Astrocyte (in vitro differentiated cells and primary cell): Measurements from ENCODE around the gene EDIL3. TPM values are rescaled to one million over a fixed set of nuclear protein-coding genes. Genes with fewer than 3 reads are reported as not detected.

Source experiments
- DNase-seq: peaks from one replicate; pipeline ENCODE4 v3.0.0-alpha.2; 2010; ENCODE audit warnings: low read depth
- FAIRE-seq: peaks from 2 replicates; lab custom pipeline; 2011; peaks lifted over from hg19 to GRCh38; lab: Jason Lieb, UNC
- H2AFZ ChIP-seq: 2 replicates; pipeline ENCODE4 v1.6.0; 2012; ENCODE audit warnings: low read depth, low read length, inconsistent platforms
- H3K27ac ChIP-seq: 2 replicates; pipeline ENCODE4 v1.5.1; 2011; ENCODE audit warnings: low read depth, low read length, inconsistent platforms
- H3K27me3 ChIP-seq: 2 replicates; pipeline ENCODE4 v1.6.0; 2011; ENCODE audit warnings: low read length, inconsistent platforms; ENCODE audit not compliant: insufficient read depth
- H3K36me3 ChIP-seq: 2 replicates; pipeline ENCODE4 v1.5.1; 2011; ENCODE audit warnings: low read length, inconsistent platforms; ENCODE audit not compliant: insufficient read depth
- H3K4me1 ChIP-seq: 2 replicates; pipeline ENCODE4 v1.5.1; 2011; ENCODE audit warnings: low read length, inconsistent platforms; ENCODE audit not compliant: insufficient read depth
- H3K4me2 ChIP-seq: 2 replicates; pipeline ENCODE4 v1.6.0; 2012; ENCODE audit warnings: low read length, inconsistent platforms
- H3K4me3 ChIP-seq: 2 replicates; pipeline ENCODE4 v1.5.1; 2011; ENCODE audit warnings: low read depth, mild to moderate bottlenecking, low read length, inconsistent platforms; ENCODE audit not compliant: insufficient read depth
- H3K79me2 ChIP-seq: 2 replicates; pipeline ENCODE4 v1.6.0; 2012; ENCODE audit warnings: mild to moderate bottlenecking, low read length, inconsistent platforms; ENCODE audit not compliant: insufficient read depth
- H3K9ac ChIP-seq: 2 replicates; pipeline ENCODE4 v1.6.0; 2012; ENCODE audit warnings: mild to moderate bottlenecking, low read length, inconsistent platforms
- H3K9me3 ChIP-seq: 2 replicates; pipeline ENCODE4 v1.5.1; 2012; ENCODE audit warnings: low read depth, mild to moderate bottlenecking, low read length, inconsistent platforms; ENCODE audit not compliant: insufficient read depth
- H4K20me1 ChIP-seq: 2 replicates; pipeline ENCODE4 v1.6.0; 2012; ENCODE audit warnings: low read length, inconsistent platforms; ENCODE audit not compliant: insufficient read depth
- H3K27ac Mint-ChIP-seq: one replicate; pipeline ENCODE4 v1.8.0; 2021; ENCODE audit warnings: mild to moderate bottlenecking, mixed read lengths; ENCODE audit not compliant: unreplicated experiment
- H3K27me3 Mint-ChIP-seq: one replicate; pipeline ENCODE4 v1.8.0; 2021; ENCODE audit warnings: low read depth, mixed read lengths; ENCODE audit not compliant: unreplicated experiment
- H3K36me3 Mint-ChIP-seq: one replicate; pipeline ENCODE4 v1.8.0; 2021; ENCODE audit warnings: low read depth, mixed read lengths; ENCODE audit not compliant: unreplicated experiment
- H3K4me1 Mint-ChIP-seq: one replicate; pipeline ENCODE4 v1.8.0; 2021; ENCODE audit warnings: low read depth, mixed read lengths; ENCODE audit not compliant: unreplicated experiment
- H3K4me3 Mint-ChIP-seq: one replicate; pipeline ENCODE4 v1.8.0; 2021; ENCODE audit warnings: mild to moderate bottlenecking, moderate library complexity, mixed read lengths; ENCODE audit not compliant: unreplicated experiment
- H3K9me3 Mint-ChIP-seq: one replicate; pipeline ENCODE4 v1.8.0; 2021; ENCODE audit warnings: mild to moderate bottlenecking, mixed read lengths; ENCODE audit not compliant: unreplicated experiment
- EZH2 ChIP-seq: IDR thresholded peaks from 2 replicates; pipeline ENCODE4 v1.6.1; 2012; ENCODE audit warnings: mild to moderate bottlenecking, low read length, inconsistent platforms; ENCODE audit not compliant: insufficient read depth
- total RNA-seq: library from RNA; stranded (reverse); gene quantifications from 2 replicates; pipeline ENCODE4 v1.2.1, GENCODE V29; 2021
- TF ChIP-seq, protein P1 (sequence below): IDR thresholded peaks from 2 replicates; pipeline ENCODE4 v1.5.1; 2011; ENCODE audit warnings: low read depth, mild to moderate bottlenecking, inconsistent platforms, low read length, moderate library complexity; ENCODE audit not compliant: insufficient read depth

The EDIL3 gene
- total RNA-seq, 1 donor from 2014 or later, result 226 TPM

DNA sequence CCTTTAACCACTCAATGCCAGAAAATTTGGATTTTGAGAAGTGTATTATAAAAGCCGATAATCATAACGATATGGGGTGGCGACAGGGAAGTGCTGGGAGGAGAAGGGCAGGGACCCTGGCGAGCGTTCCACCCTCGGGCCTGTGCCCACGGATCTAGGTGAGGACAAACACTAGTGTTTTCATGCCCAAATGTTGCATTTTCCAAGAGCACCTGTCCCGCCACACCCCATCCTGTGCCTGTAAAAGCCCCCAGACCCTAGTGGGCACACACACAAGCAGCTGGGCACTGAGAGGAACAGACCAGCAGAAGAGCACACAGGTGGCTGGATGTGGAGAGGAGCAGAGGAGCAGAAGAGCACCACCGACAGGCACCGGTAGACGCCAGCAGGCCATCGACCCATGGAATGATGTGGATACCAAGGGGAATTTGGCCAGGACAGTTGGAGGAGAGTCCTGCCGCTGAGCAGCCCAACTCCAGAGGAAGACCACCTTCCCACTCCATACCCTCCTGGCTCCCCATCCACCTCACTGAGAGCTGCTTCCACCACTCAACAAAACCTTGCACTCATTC is 315.0 kb downstream of the EDIL3 start:
- no peak for DNase-seq
- no peak overlapping the region for H3K4me3 Mint-ChIP-seq
- FAIRE-seq, result no peak
- Histone ChIP-seq H3K4me1 (no peaks in the 10 kb centered on the region), H3K36me3 (peaks cover 3% of the 10 kb centered on the region), H3K4me2 (no peak overlapping the region), H3K27ac (no peak overlapping the region), H3K4me3 (no peak overlapping the region), H3K9ac (no peak overlapping the region), H3K79me2 (peaks cover 5% of the 10 kb centered on the region), H3K27me3 (no peaks in the 10 kb centered on the region), H4K20me1 (peaks cover 13% of the 10 kb centered on the region), H3K9me3 (no peaks in the 10 kb centered on the region), H2AFZ (no peak overlapping the region)
- peaks cover 10% of the 10 kb centered on the region for H3K36me3 Mint-ChIP-seq
- no peak overlapping the region for H3K27ac Mint-ChIP-seq
- no peaks in the 10 kb centered on the region for H3K27me3 Mint-ChIP-seq
- H3K9me3 Mint-ChIP-seq, result no peaks in the 10 kb centered on the region
- TF ChIP-seq, protein P1, sequence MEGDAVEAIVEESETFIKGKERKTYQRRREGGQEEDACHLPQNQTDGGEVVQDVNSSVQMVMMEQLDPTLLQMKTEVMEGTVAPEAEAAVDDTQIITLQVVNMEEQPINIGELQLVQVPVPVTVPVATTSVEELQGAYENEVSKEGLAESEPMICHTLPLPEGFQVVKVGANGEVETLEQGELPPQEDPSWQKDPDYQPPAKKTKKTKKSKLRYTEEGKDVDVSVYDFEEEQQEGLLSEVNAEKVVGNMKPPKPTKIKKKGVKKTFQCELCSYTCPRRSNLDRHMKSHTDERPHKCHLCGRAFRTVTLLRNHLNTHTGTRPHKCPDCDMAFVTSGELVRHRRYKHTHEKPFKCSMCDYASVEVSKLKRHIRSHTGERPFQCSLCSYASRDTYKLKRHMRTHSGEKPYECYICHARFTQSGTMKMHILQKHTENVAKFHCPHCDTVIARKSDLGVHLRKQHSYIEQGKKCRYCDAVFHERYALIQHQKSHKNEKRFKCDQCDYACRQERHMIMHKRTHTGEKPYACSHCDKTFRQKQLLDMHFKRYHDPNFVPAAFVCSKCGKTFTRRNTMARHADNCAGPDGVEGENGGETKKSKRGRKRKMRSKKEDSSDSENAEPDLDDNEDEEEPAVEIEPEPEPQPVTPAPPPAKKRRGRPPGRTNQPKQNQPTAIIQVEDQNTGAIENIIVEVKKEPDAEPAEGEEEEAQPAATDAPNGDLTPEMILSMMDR, result no peak
- TF ChIP-seq EZH2, result no peak
- no peaks in the 10 kb centered on the region for H3K4me1 Mint-ChIP-seq

DNA sequence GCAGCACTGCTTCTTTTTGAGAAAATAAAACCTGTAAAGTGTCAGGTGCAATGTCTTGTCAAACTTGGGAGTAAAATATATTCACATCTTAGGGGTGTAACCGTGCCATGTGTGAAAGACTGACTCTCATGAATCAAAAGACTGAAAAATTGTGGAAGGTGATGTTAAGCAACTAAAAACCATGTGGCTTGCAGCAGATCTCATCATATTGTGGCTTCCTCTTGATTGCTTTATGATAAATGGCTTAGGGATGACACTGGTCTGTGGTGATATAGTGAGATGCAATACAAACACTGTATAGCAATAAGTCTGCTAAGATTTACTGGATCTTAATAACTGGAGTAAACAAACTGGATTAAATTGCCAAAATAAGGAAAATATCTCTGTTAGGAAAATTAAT is 321.6 kb downstream of the EDIL3 start:
- no peak overlapping the region for H3K27ac Mint-ChIP-seq
- TF ChIP-seq, protein P1, result no peak
- TF ChIP-seq EZH2, result no peak
- DNase-seq, result no peak
- H3K27me3 Mint-ChIP-seq, result no peaks in the 10 kb centered on the region
- no peak overlapping the region for H3K9ac ChIP-seq
- H3K4me3 Mint-ChIP-seq, result no peak overlapping the region
- no peaks in the 10 kb centered on the region for H3K4me1 Mint-ChIP-seq
- no peaks in the 10 kb centered on the region for H3K9me3 ChIP-seq
- H3K27ac ChIP-seq, result no peak overlapping the region
- no peaks in the 10 kb centered on the region for H3K79me2 ChIP-seq
- no peak overlapping the region for H3K4me3 ChIP-seq
- no peaks in the 10 kb centered on the region for H3K9me3 Mint-ChIP-seq
- peaks cover 11% of the 10 kb centered on the region for H3K36me3 ChIP-seq
- H4K20me1 ChIP-seq, result no peaks in the 10 kb centered on the region
- no peak overlapping the region for H3K4me2 ChIP-seq
- H3K36me3 Mint-ChIP-seq, result peaks cover 20% of the 10 kb centered on the region
- no peak for FAIRE-seq
- no peaks in the 10 kb centered on the region for H3K27me3 ChIP-seq
- no peaks in the 10 kb centered on the region for H3K4me1 ChIP-seq
- no peak overlapping the region for H2AFZ ChIP-seq

DNA sequence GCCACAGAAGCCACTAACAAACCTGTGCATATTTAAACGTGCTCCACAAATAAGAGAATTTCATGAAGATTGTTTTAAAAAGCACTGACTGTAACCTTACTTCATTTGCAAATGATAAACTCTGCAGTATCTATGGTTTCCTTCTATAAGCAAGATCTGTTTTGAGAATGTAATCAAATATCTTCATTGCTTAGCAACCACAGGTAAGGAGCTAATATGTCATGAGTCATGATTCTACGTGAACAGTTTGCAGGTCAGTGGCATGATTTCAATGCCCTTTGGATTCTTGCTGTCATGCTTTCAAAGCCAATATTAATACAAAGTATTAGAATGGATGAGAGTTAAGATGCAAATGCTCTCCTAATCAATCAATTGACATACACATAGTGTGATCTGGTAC is 325.0 kb downstream of the EDIL3 start:
- TF ChIP-seq, protein P1, result no peak
- no peak for TF ChIP-seq EZH2
- Histone ChIP-seq H3K27me3 (no peaks in the 10 kb centered on the region), H3K27ac (no peak overlapping the region), H3K9ac (no peak overlapping the region), H3K9me3 (no peaks in the 10 kb centered on the region), H4K20me1 (no peaks in the 10 kb centered on the region), H3K4me1 (no peaks in the 10 kb centered on the region), H3K79me2 (no peaks in the 10 kb centered on the region), H3K36me3 (peaks cover 8% of the 10 kb centered on the region), H3K4me3 (no peak overlapping the region), H2AFZ (no peak overlapping the region), H3K4me2 (no peak overlapping the region)
- FAIRE-seq (no peak), DNase-seq (no peak)
- peaks cover 26% of the 10 kb centered on the region for H3K36me3 Mint-ChIP-seq
- no peak overlapping the region for H3K27ac Mint-ChIP-seq
- no peaks in the 10 kb centered on the region for H3K27me3 Mint-ChIP-seq
- no peaks in the 10 kb centered on the region for H3K4me1 Mint-ChIP-seq
- H3K9me3 Mint-ChIP-seq, result no peaks in the 10 kb centered on the region
- no peak overlapping the region for H3K4me3 Mint-ChIP-seq
